Kidney (tissue), 14 donors: ENCODE data around the gene EXOC7. TPM values are rescaled to one million over a fixed set of nuclear protein-coding genes. Genes with fewer than 3 reads are reported as not detected.
"Not testable (repeated sequence)": the region's sequence is repeated elsewhere in the genome, so short reads cannot be mapped to it uniquely, and the experiment has no call there.

Experiments
- DNase-seq, 5 donors: peaks; one replicate each; pipeline ENCODE4 v3.0.0-alpha.2; 2013 to 2020
- FAIRE-seq: peaks from 2 replicates; lab custom pipeline; 2012; peaks lifted over from hg19 to GRCh38; lab: Jason Lieb, UNC
- H3K27ac ChIP-seq, 2 donors: one replicate each; pipeline ENCODE4 v1.7.0; 2013; ENCODE audit warnings: low read depth in 2 of 2, low read length in 2 of 2, inconsistent platforms in 1 of 2
- H3K27me3 ChIP-seq: one replicate; pipeline ENCODE4 v1.7.1; 2013; ENCODE audit warnings: low read length, inconsistent platforms; ENCODE audit not compliant: control insufficient read depth, insufficient read depth
- H3K36me3 ChIP-seq, 3 donors: one replicate each; pipeline versions ENCODE4 v1.7.0 to v1.7.1; 2013; ENCODE audit warnings: low read length in 3 of 3, control low read depth in 1 of 3, inconsistent platforms in 1 of 3; ENCODE audit not compliant: insufficient read depth in 3 of 3, control insufficient read depth in 2 of 3
- H3K4me1 ChIP-seq, 3 donors: one replicate each; pipeline versions ENCODE4 v1.7.0 to v1.7.1; 2013; ENCODE audit warnings: low read length in 3 of 3, inconsistent platforms in 1 of 3, low read depth in 1 of 3; ENCODE audit not compliant: control insufficient read depth in 2 of 3, insufficient read depth in 2 of 3
- H3K4me3 ChIP-seq, 3 donors: one replicate each; pipeline versions ENCODE4 v1.7.0 to v1.8.1; 2013; ENCODE audit warnings: low read length in 3 of 3, control low read depth in 1 of 3, inconsistent platforms in 1 of 3
- H3K9ac ChIP-seq, 3 donors: one replicate each; pipeline versions ENCODE4 v1.7.0 to v1.7.1; 2013; ENCODE audit warnings: low read length in 3 of 3, control low read depth in 1 of 3, inconsistent platforms in 1 of 3
- H3K9me3 ChIP-seq, 3 donors: one replicate each; pipeline versions ENCODE4 v1.7.0 to v1.7.1; 2013; ENCODE audit warnings: low read length in 3 of 3, control low read depth in 1 of 3, inconsistent platforms in 1 of 3; ENCODE audit not compliant: control insufficient read depth in 2 of 3, insufficient read depth in 1 of 3
- CTCF ChIP-seq: IDR thresholded peaks from 3 replicates; pipeline ENCODE4 v1.5.1; 2012; ENCODE audit warnings: mild to moderate bottlenecking, moderate library complexity, borderline replicate concordance; ENCODE audit not compliant: insufficient read depth; ENCODE audit errors: extremely low read depth
- intact Hi-C: fragments of 100-400 bp; cut with DNase I; formaldehyde crosslinking; loops from one replicate; pipeline ENCODE4 v1.11.1; 2022
- polyA plus RNA-seq: library from polyadenylated mRNA; stranded (reverse); fragments of 350-450 nt; fragmentation: Illumina TruSeq; extraction: RNeasy Lipid Tissue Mini Kit (QIAGEN cat#74804); gene quantifications from one replicate; pipeline ENCODE4 v1.2.3, GENCODE V29; 2014; ENCODE audit warnings: low read depth, low replicate concordance; ENCODE audit not compliant: insufficient read depth
- total RNA-seq: library from RNA; stranded (reverse); fragmentation: NEBNext Ultra II Directional; extraction: Animal tissue kit (Norgen Biotek cat#: 25700); gene quantifications from one replicate; pipeline ENCODE4 v1.2.1, GENCODE V29; 2021
- donor health status: control.
- donor health status: control.
- donor health status: control.
- donor health status: control.
- donor health status: control.
- donor health status: DM: yes; HTN: yes; CAD: no.
- donor health status: Normal renal cell carcinoma (clear cell type).

The EXOC7 gene
- total and polyA plus RNA-seq, 2 donors from 2014 or later, result 83.2 to 143 TPM

GRCh38 chr17:76065775-76066174 lies 37.8 kb downstream of the EXOC7 start:
- Histone ChIP-seq H3K4me3 (no peak overlapping the region), H3K36me3 (peaks cover 4 to 53% (median 39%) of the 10 kb centered on the region in 3 donors), H3K4me1 (peaks cover 0 to 3% (median 0%) of the 10 kb centered on the region in 3 donors), H3K27ac (no peak overlapping the region), H3K9me3 (no peaks in the 10 kb centered on the region), H3K9ac (no peak overlapping the region), H3K27me3 (no peaks in the 10 kb centered on the region)
- FAIRE-seq (no peak), DNase-seq (peak in 1 of 5 donors; percentile 4)
- no peak for TF ChIP-seq CTCF
- intact Hi-C loops, result no loop called here

GRCh38 chr17:76063875-76064546 lies 39.6 kb downstream of the EXOC7 start:
- FAIRE-seq (no peak), DNase-seq (no peak)
- H3K9ac ChIP-seq, result no peak overlapping the region
- H3K4me3 ChIP-seq, result no peak overlapping the region
- no peak overlapping the region for H3K27ac ChIP-seq
- H3K9me3 ChIP-seq, result no peaks in the 10 kb centered on the region
- H3K4me1 ChIP-seq, result no peaks in the 10 kb centered on the region
- H3K36me3 ChIP-seq, result peaks cover 4 to 65% (median 47%) of the 10 kb centered on the region in 3 donors
- TF ChIP-seq CTCF, result no peak
- no peaks in the 10 kb centered on the region for H3K27me3 ChIP-seq
- intact Hi-C loops, result no loop called here

- H3K9me3 ChIP-seq, H3K9ac ChIP-seq, H3K27me3 ChIP-seq, FAIRE-seq, H3K4me1 ChIP-seq, DNase-seq, H3K4me3 ChIP-seq, intact Hi-C loops, H3K27ac ChIP-seq: not testable (repeated sequence)
- H3K36me3 ChIP-seq, result peaks cover 13 to 54% (median 44%) of the 10 kb centered on the region in 3 donors
Observed at GRCh38 chr17:76058264-76058663, 45.3 kb downstream of the EXOC7 start.

GRCh38 chr17:76056882-76057281 lies 46.7 kb downstream of the EXOC7 start:
- no peak overlapping the region for H3K9ac ChIP-seq
- H3K4me1 ChIP-seq, result no peaks in the 10 kb centered on the region
- H3K36me3 ChIP-seq, result peaks cover 13 to 52% (median 45%) of the 10 kb centered on the region in 3 donors
- H3K4me3 ChIP-seq, result no peak overlapping the region
- H3K9me3 ChIP-seq, result no peaks in the 10 kb centered on the region
- H3K27ac ChIP-seq, result no peak overlapping the region
- FAIRE-seq (no peak), DNase-seq (no peak)
- intact Hi-C loops, result no loop called here
- TF ChIP-seq CTCF, result no peak
- H3K27me3 ChIP-seq, result no peaks in the 10 kb centered on the region
